Endothelial cell of umbilical vein (primary cell): ENCODE data around the gene MNAT1.

Experiments used
- EZH2 ChIP-seq: IDR thresholded peaks from 2 replicates; pipeline ENCODE4 v1.6.1; 2012; ENCODE audit warnings: borderline replicate concordance, low read depth, mild to moderate bottlenecking, moderate library complexity, low read length, inconsistent platforms; ENCODE audit not compliant: severe bottlenecking
- FOS ChIP-seq: IDR thresholded peaks from 2 replicates; pipeline ENCODE4 v1.6.1; 2011; ENCODE audit warnings: mild to moderate bottlenecking, low read length, moderate library complexity, borderline replicate concordance; ENCODE audit not compliant: insufficient read depth
- MYC ChIP-seq: IDR thresholded peaks from one replicate; pipeline ENCODE4 v1.6.1; 2011; ENCODE audit warnings: mild to moderate bottlenecking, low read depth, low read length
- POLR2A ChIP-seq: IDR thresholded peaks from 2 replicates; pipeline ENCODE4 v1.6.1; 2012; ENCODE audit warnings: low read depth, mild to moderate bottlenecking, control low read depth, low read length
- POLR2AphosphoS5 ChIP-seq: IDR thresholded peaks from 2 replicates; pipeline ENCODE4 v1.6.1; 2012; ENCODE audit warnings: low read depth, mild to moderate bottlenecking, control low read depth, low read length, moderate library complexity; ENCODE audit not compliant: insufficient read depth
- TF ChIP-seq, protein P1 (sequence below), 2 donors: IDR thresholded peaks; 1 replicate in 1 of 2; 2 replicates in 1 of 2; pipeline ENCODE4 v1.5.1; 2011; ENCODE audit warnings: low read length in 2 of 2, mild to moderate bottlenecking in 2 of 2, moderate library complexity in 2 of 2, control low read depth in 1 of 2, inconsistent platforms in 1 of 2, low read depth in 1 of 2; ENCODE audit not compliant: insufficient read depth in 1 of 2; ENCODE audit errors: extremely low read depth in 1 of 2

DNA sequence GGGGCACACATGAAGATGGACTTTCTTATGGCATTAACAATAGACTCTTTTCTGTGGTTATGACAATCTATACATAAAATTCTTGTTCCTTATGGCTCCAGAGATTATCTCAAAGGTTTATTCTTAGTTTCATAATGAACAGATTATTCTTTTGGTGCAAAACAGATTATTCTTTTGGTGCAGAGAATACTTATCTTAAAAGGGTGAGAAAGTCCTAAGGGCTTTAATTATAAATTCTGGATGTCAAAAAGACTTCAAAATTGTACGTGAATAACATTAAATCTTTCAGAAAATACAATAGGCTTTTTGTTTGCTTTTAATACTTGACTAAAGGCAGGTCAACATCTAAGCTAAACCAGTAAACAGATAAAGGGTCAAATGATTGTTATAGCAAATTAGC lies 69.3 kb downstream of the MNAT1 start:
- TF ChIP-seq MYC (no peak), FOS (no peak), EZH2 (no peak), POLR2A (no peak), POLR2AphosphoS5 (no peak)
- TF ChIP-seq, protein P1, sequence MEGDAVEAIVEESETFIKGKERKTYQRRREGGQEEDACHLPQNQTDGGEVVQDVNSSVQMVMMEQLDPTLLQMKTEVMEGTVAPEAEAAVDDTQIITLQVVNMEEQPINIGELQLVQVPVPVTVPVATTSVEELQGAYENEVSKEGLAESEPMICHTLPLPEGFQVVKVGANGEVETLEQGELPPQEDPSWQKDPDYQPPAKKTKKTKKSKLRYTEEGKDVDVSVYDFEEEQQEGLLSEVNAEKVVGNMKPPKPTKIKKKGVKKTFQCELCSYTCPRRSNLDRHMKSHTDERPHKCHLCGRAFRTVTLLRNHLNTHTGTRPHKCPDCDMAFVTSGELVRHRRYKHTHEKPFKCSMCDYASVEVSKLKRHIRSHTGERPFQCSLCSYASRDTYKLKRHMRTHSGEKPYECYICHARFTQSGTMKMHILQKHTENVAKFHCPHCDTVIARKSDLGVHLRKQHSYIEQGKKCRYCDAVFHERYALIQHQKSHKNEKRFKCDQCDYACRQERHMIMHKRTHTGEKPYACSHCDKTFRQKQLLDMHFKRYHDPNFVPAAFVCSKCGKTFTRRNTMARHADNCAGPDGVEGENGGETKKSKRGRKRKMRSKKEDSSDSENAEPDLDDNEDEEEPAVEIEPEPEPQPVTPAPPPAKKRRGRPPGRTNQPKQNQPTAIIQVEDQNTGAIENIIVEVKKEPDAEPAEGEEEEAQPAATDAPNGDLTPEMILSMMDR (IDR thresholded peaks at IDR 0.05; ENCODE audit: extremely low read depth in 1 of 2, insufficient read depth in 1 of 2, low read depth in 1 of 2, low read length in 2 of 2), result no peak
